ENCODE data around the gene STUB1. TPM values are rescaled to one million over a fixed set of nuclear protein-coding genes. Genes with fewer than 3 reads are reported as not detected.

Gene STUB1
- total RNA-seq = 187 and 202 TPM in 2 replicates

GRCh38 chr16:679814-680624 is at the start of gene STUB1:
TSS of gene STUB1 (plus strand) at chr16:680410. CDS start at chr16:680526, 116 bp downstream.

GRCh38 chr16:630815-631405 is 49.3 kb upstream of the STUB1 start, which contains the start of gene WFIKKN1:
TSS of gene WFIKKN1 (plus strand) at chr16:630985. CDS start at chr16:631254, 269 bp downstream.

GRCh38 chr16:636206-637080 is 43.8 kb upstream of the STUB1 start, which contains the start of gene METTL26:
TSS of gene METTL26 (minus strand) at chr16:636305. CDS start at chr16:636290, 15 bp downstream.

GRCh38 chr16:641326-642188 is 38.7 kb upstream of the STUB1 start, which contains the start of gene MCRIP2:
TSS of gene MCRIP2 (plus strand) at chr16:641828. CDS start at chr16:641992, 164 bp downstream.

GRCh38 chr16:648781-649589 is 31.2 kb upstream of the STUB1 start, which contains the start of gene WDR90:
TSS of gene WDR90 (plus strand) at chr16:649365. CDS start at chr16:649417, 52 bp downstream.

GRCh38 chr16:667780-668518 is 12.3 kb upstream of the STUB1 start, which contains the start of gene RHOT2:
TSS of gene RHOT2 (plus strand) at chr16:668132. CDS start at chr16:668200, 68 bp downstream.

GRCh38 chr16:674968-675883 is 5.0 kb upstream of the STUB1 start, which contains the start of gene RHBDL1:
TSS of gene RHBDL1 (plus strand) at chr16:675671. CDS start at chr16:675791, 120 bp downstream.

GRCh38 chr16:684071-684794 is 4.0 kb downstream of the STUB1 start, which contains the start of gene JMJD8:
TSS of gene JMJD8 (minus strand) at chr16:684334. CDS start at chr16:684319, 15 bp downstream.

GRCh38 chr16:705431-706188 is 25.4 kb downstream of the STUB1 start, which contains the start of gene FBXL16:
TSS of gene FBXL16 (minus strand) at chr16:705801. CDS start at chr16:697405, 8,396 bp downstream.

GRCh38 chr16:714558-715476 is 34.6 kb downstream of the STUB1 start, which contains the start of gene METRN:
TSS of gene METRN (plus strand) at chr16:715118. CDS start at chr16:715290, 172 bp downstream.

GRCh38 chr16:720990-721764 is 41.0 kb downstream of the STUB1 start, which contains the start of gene ANTKMT:
TSS of gene ANTKMT (plus strand) at chr16:721146. CDS start at chr16:721275, 129 bp downstream.

GRCh38 chr16:726438-727290 is 46.5 kb downstream of the STUB1 start, which contains the start of the genes CCDC78 and HAGHL:
TSS of gene CCDC78 (minus strand) at chr16:726443. CDS start at chr16:726367, 76 bp downstream.
TSS of gene HAGHL (plus strand) at chr16:727106. CDS start at chr16:727510, 404 bp downstream.

Measured in bronchial smooth muscle cell (primary cell).